ENCODE results near the gene FLNB. TPM values are rescaled to one million over a fixed set of nuclear protein-coding genes. Genes with fewer than 3 reads are reported as not detected.

FLNB gene
- total and polyA plus RNA-seq, 2 of the 13 experiments (the other 11 are each of a cell fraction or from before 2014, with no cell fraction given), result 106 to 130 TPM

- TF ChIP-seq, protein P1, sequence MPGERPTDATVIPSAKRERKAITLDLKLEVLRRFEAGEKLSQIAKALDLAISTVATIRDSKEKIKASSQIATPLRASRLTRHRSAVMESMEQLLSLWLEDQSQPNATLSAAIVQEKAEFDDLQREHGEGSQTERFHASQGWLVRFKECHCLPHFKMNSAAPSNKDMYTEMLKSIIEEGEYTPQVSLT (CRISPR knock-in tag; IDR thresholded peaks at IDR 0.05; ENCODE audit: borderline replicate concordance, low read depth), result 0 out of 2 replicates have a peak, but pooled peaks have one; percentile 31
- TF ChIP-seq ZNF512B (CRISPR knock-in tag; IDR thresholded peaks at IDR 0.05; ENCODE audit: borderline replicate concordance) (no peak), ZSCAN22 (CRISPR knock-in tag; IDR thresholded peaks at IDR 0.05) (no peak), HINFP (CRISPR knock-in tag; IDR thresholded peaks at IDR 0.05; ENCODE audit: low read depth) (peak; percentile 53; the same call in 1 of the 2 replicates), RAD21 (CRISPR knock-in tag; IDR thresholded peaks at IDR 0.05) (no peak), ATF2 (CRISPR knock-in tag; IDR thresholded peaks at IDR 0.05) (peak; percentile 46; the same call in 1 of the 2 replicates), ZNF790 (CRISPR knock-in tag; IDR thresholded peaks at IDR 0.05; ENCODE audit: borderline replicate concordance) (no peak), CCDC6 (CRISPR knock-in tag; IDR thresholded peaks at IDR 0.05) (peak; percentile 51; the same call in 1 of the 2 replicates), ZC3H4 (CRISPR knock-in tag; IDR thresholded peaks at IDR 0.05; ENCODE audit: borderline replicate concordance) (no peak), PAX8 (CRISPR knock-in tag; IDR thresholded peaks at IDR 0.05; ENCODE audit: borderline replicate concordance) (no peak), SRSF9 (IDR thresholded peaks at IDR 0.05; ENCODE audit: borderline replicate concordance, insufficient read depth, low read depth, low read length, poor library complexity, severe bottlenecking) (no peak), PAF1 (CRISPR knock-in tag; IDR thresholded peaks at IDR 0.05) (no peak), ZBTB20 (CRISPR knock-in tag; IDR thresholded peaks at IDR 0.05; ENCODE audit: borderline replicate concordance, low read depth) (peak; percentile 85; the same call in 1 of the 2 replicates), ZNF510 (CRISPR knock-in tag; IDR thresholded peaks at IDR 0.05; ENCODE audit: low read depth) (0 out of 2 replicates have a peak, but pooled peaks have one; percentile 54), NBN (conservative IDR thresholded peaks at IDR 0.05) (no peak), PBX2 (CRISPR knock-in tag; IDR thresholded peaks at IDR 0.05) (no peak), PHF21A (CRISPR knock-in tag; IDR thresholded peaks at IDR 0.05) (peak; percentile 79), ZNF580 (CRISPR knock-in tag; IDR thresholded peaks at IDR 0.05; ENCODE audit: borderline replicate concordance, low read depth) (peak; percentile 49; the same call in 1 of the 2 replicates)
- TF ChIP-seq, protein P2, sequence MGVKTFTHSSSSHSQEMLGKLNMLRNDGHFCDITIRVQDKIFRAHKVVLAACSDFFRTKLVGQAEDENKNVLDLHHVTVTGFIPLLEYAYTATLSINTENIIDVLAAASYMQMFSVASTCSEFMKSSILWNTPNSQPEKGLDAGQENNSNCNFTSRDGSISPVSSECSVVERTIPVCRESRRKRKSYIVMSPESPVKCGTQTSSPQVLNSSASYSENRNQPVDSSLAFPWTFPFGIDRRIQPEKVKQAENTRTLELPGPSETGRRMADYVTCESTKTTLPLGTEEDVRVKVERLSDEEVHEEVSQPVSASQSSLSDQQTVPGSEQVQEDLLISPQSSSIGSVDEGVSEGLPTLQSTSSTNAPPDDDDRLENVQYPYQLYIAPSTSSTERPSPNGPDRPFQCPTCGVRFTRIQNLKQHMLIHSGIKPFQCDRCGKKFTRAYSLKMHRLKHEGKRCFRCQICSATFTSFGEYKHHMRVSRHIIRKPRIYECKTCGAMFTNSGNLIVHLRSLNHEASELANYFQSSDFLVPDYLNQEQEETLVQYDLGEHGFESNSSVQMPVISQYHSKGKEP (CRISPR knock-in tag; IDR thresholded peaks at IDR 0.05), result no peak
Observed at GRCh38 chr3:58175437-58176184, 167.4 kb downstream of the FLNB start (continued).
